NCI-H345 treated with DMSO at 0.1 percent for 48 hours (cell line): ENCODE data around the gene TRIM63.

Source experiments
- DNase-seq: peaks from one replicate; lab custom pipeline; 2025; ENCODE audit not compliant: unreplicated experiment; lab: John Stamatoyannopoulos, UW

The TRIM63 gene

GRCh38 chr1:26019641-26020315, 47.7 kb downstream of the TRIM63 start:
- DNase-seq: no peak

GRCh38 chr1:26017606-26018005, 49.8 kb downstream of the TRIM63 start:
- no peak for DNase-seq

GRCh38 chr1:26016953-26017545, 50.4 kb downstream of the TRIM63 start:
- DNase-seq: no peak

GRCh38 chr1:26016258-26016952, 51.0 kb downstream of the TRIM63 start:
- DNase-seq: no peak

GRCh38 chr1:26015358-26015757, 52.1 kb downstream of the TRIM63 start:
- DNase-seq: no peak

GRCh38 chr1:26014179-26014578, 53.3 kb downstream of the TRIM63 start:
- no peak for DNase-seq

- DNase-seq: no peak
Observed at GRCh38 chr1:26012864-26013263, 54.6 kb downstream of the TRIM63 start.

- DNase-seq: no peak
Observed at GRCh38 chr1:26010825-26011224, 56.6 kb downstream of the TRIM63 start.

GRCh38 chr1:26009796-26010447, 57.5 kb downstream of the TRIM63 start:
- no peak for DNase-seq

- no peak for DNase-seq
Observed at GRCh38 chr1:26006710-26007109, 60.7 kb downstream of the TRIM63 start.

GRCh38 chr1:26005434-26006105, 61.9 kb downstream of the TRIM63 start:
- no peak for DNase-seq

- no peak for DNase-seq
Observed at GRCh38 chr1:26003756-26004155, 63.7 kb downstream of the TRIM63 start.

GRCh38 chr1:26003262-26003661, 64.2 kb downstream of the TRIM63 start:
- no peak for DNase-seq
